HepG2 (cell line): ENCODE measurements around the gene PATE4. TPM values are rescaled to one million over a fixed set of nuclear protein-coding genes. Genes with fewer than 3 reads are reported as not detected.

ENCODE experiments used
- CBX1 ChIP-seq: IDR thresholded peaks from one replicate; pipeline ENCODE4 v1.6.1; 2016; ENCODE audit warnings: antibody characterized with exemption, low read depth
- CBX2 ChIP-seq, 2 experiments: fragments of 200-600 bp in 1 of 2; sonication (generic); formaldehyde crosslinking in 1 of 2; IDR thresholded peaks; 2 replicates each; pipeline versions ENCODE4 v1.7.0 to v1.8.1; 2018 to 2022; ENCODE audit warnings: low read depth in 2 of 2, low read length in 1 of 2, mild to moderate bottlenecking in 1 of 2, missing genetic modification reagents in 1 of 2
- ELF4 ChIP-seq: sonication (generic); formaldehyde crosslinking; IDR thresholded peaks from 2 replicates; pipeline ENCODE4 v1.5.0; 2020; ENCODE audit warnings: missing genetic modification reagents, mild to moderate bottlenecking, moderate library complexity, borderline replicate concordance
- KLF15 ChIP-seq: sonication (generic); formaldehyde crosslinking; IDR thresholded peaks from 2 replicates; pipeline ENCODE4 v1.8.1; 2023; ENCODE audit warnings: borderline replicate concordance, mild to moderate bottlenecking, inconsistent platforms, missing genetic modification reagents, mixed read lengths
- MED1 ChIP-seq: sonication (generic); formaldehyde crosslinking; IDR thresholded peaks from 2 replicates; pipeline ENCODE4 v1.4.0; 2020; ENCODE audit warnings: missing genetic modification reagents
- NFYC ChIP-seq: IDR thresholded peaks from 2 replicates; pipeline ENCODE4 v1.6.1; 2016; ENCODE audit warnings: missing genetic modification reagents, missing compliant biosample characterization
- PAWR ChIP-seq: sonication (generic); formaldehyde crosslinking; IDR thresholded peaks from 2 replicates; pipeline ENCODE4 v1.4.0; 2020; ENCODE audit warnings: missing genetic modification reagents, mild to moderate bottlenecking, borderline replicate concordance
- RARA ChIP-seq: IDR thresholded peaks from 2 replicates; pipeline ENCODE4 v1.6.1; 2016; ENCODE audit warnings: missing genetic modification reagents, missing compliant biosample characterization
- RFXANK ChIP-seq: IDR thresholded peaks from 2 replicates; pipeline ENCODE4 v1.6.1; 2016
- SIX4 ChIP-seq: sonication (generic); formaldehyde crosslinking; IDR thresholded peaks from 2 replicates; pipeline ENCODE4 v1.4.0; 2020; ENCODE audit warnings: missing genetic modification reagents
- TBP ChIP-seq: sonication (generic); formaldehyde crosslinking; IDR thresholded peaks from 2 replicates; pipeline ENCODE4 v1.5.0; 2020; ENCODE audit warnings: missing genetic modification reagents
- ZFP36L1 ChIP-seq: sonication (generic); formaldehyde crosslinking; IDR thresholded peaks from 2 replicates; pipeline ENCODE4 v1.8.0; 2022; ENCODE audit warnings: mild to moderate bottlenecking, missing genetic modification reagents, moderate library complexity
- ZFP82 ChIP-seq: sonication (generic); formaldehyde crosslinking; IDR thresholded peaks from 2 replicates; pipeline ENCODE4 v1.5.1; 2020; ENCODE audit warnings: mild to moderate bottlenecking, missing genetic modification reagents, borderline replicate concordance
- ZFYVE20 ChIP-seq: sonication (generic); formaldehyde crosslinking; IDR thresholded peaks from 2 replicates; pipeline ENCODE4 v1.8.0; 2023; ENCODE audit warnings: low read depth, mild to moderate bottlenecking, moderate library complexity, missing genetic modification reagents, borderline replicate concordance
- ZNF138 ChIP-seq: sonication (generic); formaldehyde crosslinking; IDR thresholded peaks from 2 replicates; pipeline ENCODE4 v1.5.0; 2020; ENCODE audit warnings: mild to moderate bottlenecking, low read depth, missing genetic modification reagents
- ZNF383 ChIP-seq: sonication (generic); formaldehyde crosslinking; IDR thresholded peaks from 2 replicates; pipeline ENCODE4 v1.4.0; 2020; ENCODE audit warnings: missing genetic modification reagents, mild to moderate bottlenecking, borderline replicate concordance
- ZNF564 ChIP-seq: sonication (generic); formaldehyde crosslinking; IDR thresholded peaks from 2 replicates; pipeline ENCODE4 v1.8.1; 2023; ENCODE audit warnings: mild to moderate bottlenecking, missing genetic modification reagents
- ZNF589 ChIP-seq: sonication (generic); formaldehyde crosslinking; conservative IDR thresholded peaks from 2 replicates; pipeline ENCODE4 v1.8.0; 2022; ENCODE audit warnings: mild to moderate bottlenecking, moderate library complexity, missing genetic modification reagents
- ZNF792 ChIP-seq: IDR thresholded peaks from 2 replicates; pipeline ENCODE4 v1.6.1; 2016
- polyA plus RNA-seq, 8 experiments: library from polyadenylated mRNA; depleted of rRNA in 3 of 8; stranded (reverse) in 7 of 8; unstranded in 1 of 8; fragments of >200 nt; fragmentation: Illumina TruSeq in 4 of 8; extraction: Trizol in 4 of 8; gene quantifications; 2 replicates each; pipeline versions ENCODE4 v1.2.1 to v1.2.3, GENCODE V29; 2011 to 2016; ENCODE audit warnings: low read depth in 4 of 8, missing spikeins in 1 of 8, mixed read lengths in 1 of 8; ENCODE audit not compliant: insufficient read depth in 1 of 8
- total RNA-seq, 5 experiments: library from RNA; depleted of rRNA; stranded (reverse); fragments of >200 nt; fragmentation: Illumina TruSeq; extraction: Trizol; gene quantifications; 2 replicates each; pipeline ENCODE4 v1.2.3, GENCODE V29; 2016; ENCODE audit warnings: low read depth in 1 of 5
- TF ChIP-seq, protein P1 (sequence below): sonication (generic); formaldehyde crosslinking; conservative IDR thresholded peaks from 2 replicates; pipeline ENCODE4 v1.8.0; 2022; ENCODE audit warnings: low read depth, missing genetic modification reagents
- TF ChIP-seq, protein P2 (sequence below): sonication (generic); formaldehyde crosslinking; IDR thresholded peaks from 2 replicates; pipeline ENCODE4 v1.4.0; 2020; ENCODE audit warnings: low read depth, missing genetic modification reagents
- TF ChIP-seq, protein P3 (sequence below): sonication (generic); formaldehyde crosslinking; IDR thresholded peaks from 2 replicates; pipeline ENCODE4 v1.4.0; 2020; ENCODE audit warnings: mild to moderate bottlenecking, missing genetic modification reagents
- TF ChIP-seq, protein P4 (sequence below): sonication (generic); formaldehyde crosslinking; IDR thresholded peaks from 2 replicates; pipeline ENCODE4 v1.4.0; 2020; ENCODE audit warnings: missing genetic modification reagents

Gene PATE4
- total and polyA plus RNA-seq, 2 of the 13 experiments (the other 11 are each of a cell fraction or from before 2014, with no cell fraction given): not detected

DNA sequence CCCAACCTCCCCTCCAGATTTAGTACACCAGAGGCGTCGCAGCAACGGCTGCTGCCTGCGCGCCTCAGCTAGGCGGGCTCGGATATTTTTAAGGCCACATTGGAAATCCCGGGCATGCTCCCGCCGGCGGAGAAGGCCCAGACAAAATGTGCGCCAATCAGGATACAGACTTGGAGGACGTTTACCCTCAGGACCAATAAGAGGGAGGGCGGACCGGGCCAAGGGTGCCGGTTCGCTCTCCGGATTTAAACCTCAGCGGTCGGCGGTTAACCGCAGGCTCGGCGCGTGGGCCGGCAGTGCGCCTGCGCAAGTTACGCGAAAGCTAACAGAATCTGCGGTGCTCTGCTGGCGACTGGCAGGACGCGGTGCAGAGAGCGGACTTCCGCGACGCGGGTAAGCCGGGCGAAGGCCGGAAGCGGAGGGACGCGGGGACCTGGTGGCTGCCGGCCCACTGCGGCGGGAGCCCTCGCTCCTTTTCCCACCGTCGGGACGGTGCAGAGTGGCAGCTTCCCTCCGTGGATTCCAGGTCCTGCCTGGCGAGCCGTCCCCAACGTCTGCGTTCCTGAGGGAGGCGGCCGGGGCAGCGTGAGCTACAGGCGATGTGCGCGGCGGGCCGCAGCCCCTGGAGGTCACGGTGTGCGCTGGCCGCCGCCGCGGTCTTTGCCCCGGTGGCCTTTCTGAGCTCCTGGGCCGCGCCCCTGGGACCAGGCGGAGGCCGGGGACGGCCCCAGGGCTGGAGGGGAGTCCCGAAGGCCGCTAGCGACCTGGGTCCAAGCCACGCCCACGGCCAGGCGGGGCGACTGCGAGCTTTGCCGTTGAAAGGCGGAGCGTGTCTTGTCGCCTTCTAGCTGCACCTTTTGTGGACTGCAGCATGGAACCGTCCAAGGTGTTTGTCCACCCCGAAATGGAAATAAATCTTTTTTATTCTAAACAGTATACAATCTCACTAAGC, 54.5 kb downstream of the PATE4 start, which contains the start of gene HYLS1 (continued):
- TF ChIP-seq PAWR (no peak), ZNF138 (no peak), NFYC (CRISPR knock-in tag) (peak; percentile 73), ELF4 (no peak), ZNF564 (CRISPR knock-in tag) (peak; percentile 69; the same call in 1 of the 2 replicates), ZFYVE20 (CRISPR knock-in tag) (no peak), MED1 (no peak; the same call in 1 of the 2 replicates), SIX4 (no peak), CBX2 (IDR thresholded peaks at IDR 0.05; ENCODE audit: low read depth, low read length) (no peak), CBX2 (CRISPR knock-in tag; IDR thresholded peaks at IDR 0.05; ENCODE audit: low read depth) (no peak), CBX1 (no peak), TBP (CRISPR knock-in tag) (no peak), ZNF589 (CRISPR knock-in tag) (no peak), ZFP36L1 (CRISPR knock-in tag) (no peak), RFXANK (no peak), ZNF792 (no peak), KLF15 (CRISPR knock-in tag) (no peak), ZNF383 (no peak), ZFP82 (no peak), RARA (CRISPR knock-in tag) (0 out of 2 replicates have a peak, but pooled peaks have one; percentile 30)
- TF ChIP-seq, protein P1, sequence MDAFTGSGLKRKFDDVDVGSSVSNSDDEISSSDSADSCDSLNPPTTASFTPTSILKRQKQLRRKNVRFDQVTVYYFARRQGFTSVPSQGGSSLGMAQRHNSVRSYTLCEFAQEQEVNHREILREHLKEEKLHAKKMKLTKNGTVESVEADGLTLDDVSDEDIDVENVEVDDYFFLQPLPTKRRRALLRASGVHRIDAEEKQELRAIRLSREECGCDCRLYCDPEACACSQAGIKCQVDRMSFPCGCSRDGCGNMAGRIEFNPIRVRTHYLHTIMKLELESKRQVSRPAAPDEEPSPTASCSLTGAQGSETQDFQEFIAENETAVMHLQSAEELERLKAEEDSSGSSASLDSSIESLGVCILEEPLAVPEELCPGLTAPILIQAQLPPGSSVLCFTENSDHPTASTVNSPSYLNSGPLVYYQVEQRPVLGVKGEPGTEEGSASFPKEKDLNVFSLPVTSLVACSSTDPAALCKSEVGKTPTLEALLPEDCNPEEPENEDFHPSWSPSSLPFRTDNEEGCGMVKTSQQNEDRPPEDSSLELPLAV (CRISPR knock-in tag): no peak
- TF ChIP-seq, protein P2, sequence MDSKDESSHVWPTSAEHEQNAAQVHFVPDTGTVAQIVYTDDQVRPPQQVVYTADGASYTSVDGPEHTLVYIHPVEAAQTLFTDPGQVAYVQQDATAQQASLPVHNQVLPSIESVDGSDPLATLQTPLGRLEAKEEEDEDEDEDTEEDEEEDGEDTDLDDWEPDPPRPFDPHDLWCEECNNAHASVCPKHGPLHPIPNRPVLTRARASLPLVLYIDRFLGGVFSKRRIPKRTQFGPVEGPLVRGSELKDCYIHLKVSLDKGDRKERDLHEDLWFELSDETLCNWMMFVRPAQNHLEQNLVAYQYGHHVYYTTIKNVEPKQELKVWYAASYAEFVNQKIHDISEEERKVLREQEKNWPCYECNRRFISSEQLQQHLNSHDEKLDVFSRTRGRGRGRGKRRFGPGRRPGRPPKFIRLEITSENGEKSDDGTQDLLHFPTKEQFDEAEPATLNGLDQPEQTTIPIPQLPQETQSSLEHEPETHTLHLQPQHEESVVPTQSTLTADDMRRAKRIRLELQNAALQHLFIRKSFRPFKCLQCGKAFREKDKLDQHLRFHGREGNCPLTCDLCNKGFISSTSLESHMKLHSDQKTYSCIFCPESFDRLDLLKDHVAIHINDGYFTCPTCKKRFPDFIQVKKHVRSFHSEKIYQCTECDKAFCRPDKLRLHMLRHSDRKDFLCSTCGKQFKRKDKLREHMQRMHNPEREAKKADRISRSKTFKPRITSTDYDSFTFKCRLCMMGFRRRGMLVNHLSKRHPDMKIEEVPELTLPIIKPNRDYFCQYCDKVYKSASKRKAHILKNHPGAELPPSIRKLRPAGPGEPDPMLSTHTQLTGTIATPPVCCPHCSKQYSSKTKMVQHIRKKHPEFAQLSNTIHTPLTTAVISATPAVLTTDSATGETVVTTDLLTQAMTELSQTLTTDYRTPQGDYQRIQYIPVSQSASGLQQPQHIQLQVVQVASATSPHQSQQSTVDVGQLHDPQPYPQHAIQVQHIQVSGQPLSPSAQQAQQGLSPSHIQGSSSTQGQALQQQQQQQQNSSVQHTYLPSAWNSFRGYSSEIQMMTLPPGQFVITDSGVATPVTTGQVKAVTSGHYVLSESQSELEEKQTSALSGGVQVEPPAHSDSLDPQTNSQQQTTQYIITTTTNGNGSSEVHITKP (CRISPR knock-in tag): peak; percentile 84
- TF ChIP-seq, protein P3, sequence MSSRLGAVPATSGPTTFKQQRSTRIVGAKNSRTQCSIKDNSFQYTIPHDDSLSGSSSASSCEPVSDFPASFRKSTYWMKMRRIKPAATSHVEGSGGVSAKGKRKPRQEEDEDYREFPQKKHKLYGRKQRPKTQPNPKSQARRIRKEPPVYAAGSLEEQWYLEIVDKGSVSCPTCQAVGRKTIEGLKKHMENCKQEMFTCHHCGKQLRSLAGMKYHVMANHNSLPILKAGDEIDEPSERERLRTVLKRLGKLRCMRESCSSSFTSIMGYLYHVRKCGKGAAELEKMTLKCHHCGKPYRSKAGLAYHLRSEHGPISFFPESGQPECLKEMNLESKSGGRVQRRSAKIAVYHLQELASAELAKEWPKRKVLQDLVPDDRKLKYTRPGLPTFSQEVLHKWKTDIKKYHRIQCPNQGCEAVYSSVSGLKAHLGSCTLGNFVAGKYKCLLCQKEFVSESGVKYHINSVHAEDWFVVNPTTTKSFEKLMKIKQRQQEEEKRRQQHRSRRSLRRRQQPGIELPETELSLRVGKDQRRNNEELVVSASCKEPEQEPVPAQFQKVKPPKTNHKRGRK: no peak
- TF ChIP-seq, protein P4, sequence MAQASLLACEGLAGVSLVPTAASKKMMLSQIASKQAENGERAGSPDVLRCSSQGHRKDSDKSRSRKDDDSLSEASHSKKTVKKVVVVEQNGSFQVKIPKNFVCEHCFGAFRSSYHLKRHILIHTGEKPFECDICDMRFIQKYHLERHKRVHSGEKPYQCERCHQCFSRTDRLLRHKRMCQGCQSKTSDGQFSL: no peak
